Measurements from ENCODE around the gene GDPD5.

GDPD5 gene

GRCh38 chr11:75487365-75487764 lies 38.4 kb downstream of the GDPD5 start:
- no peak for DNase-seq

GRCh38 chr11:75485742-75486141 lies 40.0 kb downstream of the GDPD5 start:
- DNase-seq: no peak

- no peak for DNase-seq
Observed at GRCh38 chr11:75482931-75483469, 42.7 kb downstream of the GDPD5 start.

DNA sequence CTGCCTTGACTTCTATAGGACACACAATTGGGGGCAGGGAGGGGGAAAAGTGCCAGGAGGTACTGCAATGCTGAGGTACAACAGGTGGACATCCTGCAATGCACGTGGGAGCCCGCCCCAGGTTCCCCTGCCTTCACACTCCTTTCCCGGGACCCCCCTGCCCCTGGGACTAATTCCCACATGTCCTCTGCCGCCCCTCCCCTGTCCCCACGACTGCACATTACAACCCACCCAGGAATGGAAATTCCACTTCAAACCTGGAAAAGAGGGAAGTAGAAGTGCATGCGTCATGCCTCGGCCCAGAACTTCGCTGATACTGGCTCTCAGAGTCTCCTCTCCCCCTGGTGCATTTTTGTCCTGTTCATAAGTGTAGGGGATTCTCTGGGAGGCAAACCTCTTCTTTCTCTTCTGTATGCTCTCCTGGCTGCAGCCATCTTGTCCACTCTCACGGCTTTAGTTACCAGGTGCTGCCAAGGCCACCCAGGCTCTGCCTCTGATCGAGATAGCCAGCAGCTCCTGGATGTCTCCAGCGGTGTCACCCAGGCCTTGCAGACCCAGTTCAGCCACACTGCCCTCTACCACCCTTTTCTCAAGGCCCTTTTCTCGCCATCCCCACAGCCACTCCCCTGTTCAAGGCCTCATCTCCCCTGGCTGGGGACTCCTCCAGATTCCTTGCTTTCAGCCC lies 43.7 kb downstream of the GDPD5 start:
- DNase-seq: no peak

DNA sequence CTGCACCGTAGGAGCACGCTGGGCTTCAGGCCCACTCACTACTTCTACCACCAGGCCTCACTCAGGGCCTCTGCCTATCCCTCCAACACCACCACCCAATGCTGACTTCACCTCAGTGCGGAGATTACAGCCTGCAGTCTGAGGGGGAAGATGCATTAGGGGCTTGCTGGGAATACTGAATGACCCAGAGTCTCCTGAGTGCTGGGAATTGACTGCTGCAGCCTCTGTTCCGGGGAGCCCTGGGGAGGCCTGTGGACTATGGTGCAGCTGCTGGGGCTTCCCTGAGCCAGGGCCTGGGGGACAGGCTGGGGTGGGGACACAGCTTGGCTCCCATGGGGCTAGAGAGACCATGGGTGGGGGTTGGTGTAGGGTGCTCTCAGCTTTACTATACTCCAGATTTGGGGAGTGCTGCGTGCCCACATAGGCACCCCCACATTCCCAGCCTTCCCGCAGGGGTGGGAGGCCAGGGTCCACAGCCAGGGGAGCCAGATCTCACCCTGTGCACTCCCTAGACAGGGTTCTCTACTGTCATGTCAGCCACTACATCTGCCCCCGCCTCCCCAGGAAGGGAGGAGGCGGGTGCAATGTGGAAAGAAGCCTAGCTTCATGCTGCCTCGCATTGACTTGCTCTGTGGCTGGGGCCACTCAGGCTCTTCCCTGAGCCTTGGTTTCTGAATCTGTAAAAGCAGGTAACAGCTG lies 44.4 kb downstream of the GDPD5 start:
- no peak for DNase-seq

DNA sequence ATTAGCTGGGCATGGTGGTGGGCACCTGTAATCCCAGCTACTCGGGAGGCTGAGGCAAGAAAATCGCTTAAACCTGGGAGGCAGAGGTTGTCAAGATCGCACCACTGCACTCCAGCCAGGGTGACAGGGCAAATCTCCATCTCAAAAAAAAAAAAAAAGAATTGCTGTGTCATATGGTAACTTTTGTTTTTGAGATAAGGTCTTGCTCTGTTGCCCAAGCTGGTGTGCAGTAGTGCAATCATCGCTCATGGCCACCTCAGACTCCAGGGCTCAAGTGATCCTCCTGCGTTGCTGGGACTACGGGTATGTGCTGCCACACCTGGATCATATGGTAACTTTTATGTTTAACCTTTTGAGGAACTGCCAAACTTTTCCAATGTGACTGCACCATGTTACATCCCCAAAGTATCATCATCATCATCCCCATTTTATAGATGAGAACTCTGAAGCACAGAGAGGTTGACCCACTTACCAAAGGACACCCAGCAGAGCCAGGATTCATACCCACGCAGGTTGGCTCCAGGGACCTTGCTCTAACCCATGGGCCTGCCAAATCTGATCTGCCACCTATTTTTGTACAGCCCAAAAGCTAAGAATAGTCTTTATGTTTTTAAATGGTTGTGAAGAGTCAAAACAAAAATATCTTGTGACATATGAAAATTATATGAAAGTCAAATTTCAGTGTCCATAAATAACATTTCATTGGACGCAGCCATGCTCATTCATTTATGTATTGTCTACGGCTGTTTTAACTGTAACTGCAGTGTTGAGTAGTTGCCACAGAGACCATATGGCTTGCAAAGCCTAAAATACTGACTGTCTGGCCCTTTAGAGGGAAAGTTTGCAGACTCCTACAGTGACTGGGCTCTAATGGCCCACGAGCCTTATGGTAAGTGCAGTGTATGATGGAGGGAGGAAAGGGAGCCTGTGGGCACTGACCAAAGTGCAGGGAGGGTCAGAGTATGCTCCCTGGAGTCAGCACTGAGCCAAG lies 45.3 kb downstream of the GDPD5 start:
- DNase-seq: no peak

DNA sequence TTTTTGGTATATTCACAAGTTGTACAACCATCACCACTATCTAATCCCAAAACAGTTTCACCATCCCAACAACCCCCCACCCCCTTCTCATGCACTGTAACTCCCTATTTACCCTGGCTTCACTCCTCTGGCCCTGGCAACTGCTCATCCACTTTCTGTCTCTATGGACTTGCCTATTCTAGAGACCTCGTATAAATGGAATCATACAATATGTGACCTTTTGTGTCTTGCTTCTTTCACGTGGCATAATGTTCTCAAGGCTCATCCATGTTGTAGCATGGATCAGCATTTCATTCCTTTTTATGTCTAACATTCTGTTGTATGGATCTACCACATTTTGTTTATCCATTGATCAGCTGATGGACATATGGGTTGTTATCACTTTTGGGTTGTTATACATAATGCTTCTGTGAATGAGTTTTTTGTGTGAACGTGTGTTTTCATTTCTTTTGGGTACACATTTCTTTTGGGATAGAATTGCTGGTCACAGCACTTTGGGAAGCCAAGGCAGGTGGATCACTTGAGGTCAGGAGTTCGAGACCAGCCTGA lies 46.1 kb downstream of the GDPD5 start:
- no peak for DNase-seq

DNA sequence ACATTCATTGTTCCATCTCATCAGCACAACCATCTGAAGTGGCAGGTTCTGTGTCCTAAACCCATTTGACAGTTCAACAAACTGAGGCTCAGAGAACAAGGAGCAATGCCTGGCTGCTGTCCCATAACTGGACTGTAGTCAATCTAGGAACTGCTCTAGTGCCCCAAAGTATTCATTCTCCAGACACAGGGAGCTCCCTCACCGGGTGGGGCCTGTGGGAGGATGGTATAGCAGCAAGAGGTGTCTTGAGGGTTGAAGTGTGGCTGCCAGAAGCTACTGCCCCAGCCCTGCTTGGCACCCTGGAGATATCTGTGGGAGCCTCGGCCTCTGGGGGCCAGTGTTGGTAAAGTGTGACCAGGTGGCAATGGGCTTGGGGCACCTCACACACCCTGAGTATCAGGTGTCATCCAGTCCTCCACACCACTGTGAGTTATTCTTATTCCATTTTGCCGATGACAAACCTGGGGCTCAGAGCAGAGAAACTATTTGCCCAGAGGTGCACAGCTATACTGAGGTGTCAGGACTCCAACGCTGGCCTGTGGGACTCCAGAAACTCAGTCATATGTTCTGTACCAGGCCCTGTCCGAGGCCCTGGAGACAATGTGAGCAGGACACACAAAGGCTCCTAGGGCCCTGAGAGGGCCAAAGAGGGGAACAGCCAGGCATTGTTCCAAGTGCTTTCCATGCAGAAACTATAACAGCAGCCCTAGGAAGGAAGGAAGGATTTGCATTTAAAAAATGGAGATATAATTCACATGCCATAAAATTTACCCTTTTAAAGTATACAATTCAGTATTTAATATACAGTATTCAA lies 46.8 kb downstream of the GDPD5 start:
- no peak for DNase-seq

GRCh38 chr11:75477614-75477935 lies 48.2 kb downstream of the GDPD5 start:
- DNase-seq: no peak

DNA sequence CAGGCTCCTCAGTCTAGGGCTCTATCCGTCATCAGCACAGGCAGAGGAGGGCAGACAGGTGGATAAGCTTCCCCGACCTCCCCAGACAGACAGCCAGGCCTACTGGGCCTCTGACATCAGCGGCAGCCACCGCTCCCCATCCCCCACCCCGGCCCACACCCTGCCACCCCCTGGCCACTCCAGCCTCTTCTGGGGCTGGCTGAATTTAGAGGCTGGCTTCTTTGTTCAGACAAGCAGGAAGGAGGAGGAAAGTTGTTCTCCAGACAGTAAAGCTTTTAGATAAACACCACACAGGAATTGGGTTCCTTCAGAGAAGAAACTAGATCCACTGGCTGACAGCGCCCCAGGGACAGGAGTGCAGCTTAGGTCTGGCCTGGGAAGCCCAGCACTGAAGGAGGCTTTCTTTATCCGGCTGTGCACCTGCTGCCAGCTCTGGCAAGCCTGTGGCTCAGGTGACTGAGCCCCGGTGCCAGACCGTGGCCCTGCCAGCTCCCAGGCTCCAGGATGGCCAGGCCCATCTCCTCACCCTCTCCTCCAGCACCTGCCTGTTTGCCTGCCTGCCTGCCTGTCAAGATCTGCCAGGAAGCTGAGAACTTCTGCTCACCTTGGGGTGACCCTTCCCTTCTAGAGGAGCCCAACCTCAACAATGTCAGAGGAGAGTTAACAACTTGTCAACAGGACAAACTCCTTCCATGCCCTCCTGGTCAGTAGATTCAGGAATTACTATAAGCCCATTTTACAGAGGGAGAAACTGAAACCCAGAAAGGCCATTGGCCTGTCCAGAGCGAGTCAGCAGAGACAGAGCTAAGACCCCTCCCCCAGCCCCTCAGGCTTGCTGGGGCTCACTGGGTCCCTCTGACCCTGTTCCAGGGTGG lies 48.8 kb downstream of the GDPD5 start:
- no peak for DNase-seq

GRCh38 chr11:75475767-75476650 lies 49.7 kb downstream of the GDPD5 start:
- no peak for DNase-seq

- DNase-seq: peak; percentile 41
Observed at GRCh38 chr11:75474878-75475766, 50.6 kb downstream of the GDPD5 start.

- DNase-seq: no peak
Observed at GRCh38 chr11:75474240-75474639, 51.5 kb downstream of the GDPD5 start.

DNA sequence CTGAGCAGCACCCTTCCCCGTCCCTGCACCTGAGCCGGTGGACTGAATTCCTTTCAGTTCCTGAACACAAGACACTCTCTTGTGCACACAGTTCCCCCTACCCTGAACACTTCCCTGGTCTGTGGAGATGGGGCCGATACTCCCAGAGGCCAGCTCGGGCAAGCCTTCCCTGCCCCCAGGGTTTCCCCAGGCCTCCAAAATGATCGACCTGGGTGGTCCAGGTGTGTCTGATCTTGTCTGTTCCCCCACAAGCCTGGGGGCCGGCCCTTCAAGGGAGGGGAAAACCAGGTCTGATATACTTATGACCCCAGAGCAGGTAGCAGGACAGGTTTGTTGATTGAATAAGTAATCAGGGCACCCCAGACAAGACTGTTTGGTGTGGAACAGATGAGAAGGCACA lies 52.1 kb downstream of the GDPD5 start:
- no peak for DNase-seq

DNA sequence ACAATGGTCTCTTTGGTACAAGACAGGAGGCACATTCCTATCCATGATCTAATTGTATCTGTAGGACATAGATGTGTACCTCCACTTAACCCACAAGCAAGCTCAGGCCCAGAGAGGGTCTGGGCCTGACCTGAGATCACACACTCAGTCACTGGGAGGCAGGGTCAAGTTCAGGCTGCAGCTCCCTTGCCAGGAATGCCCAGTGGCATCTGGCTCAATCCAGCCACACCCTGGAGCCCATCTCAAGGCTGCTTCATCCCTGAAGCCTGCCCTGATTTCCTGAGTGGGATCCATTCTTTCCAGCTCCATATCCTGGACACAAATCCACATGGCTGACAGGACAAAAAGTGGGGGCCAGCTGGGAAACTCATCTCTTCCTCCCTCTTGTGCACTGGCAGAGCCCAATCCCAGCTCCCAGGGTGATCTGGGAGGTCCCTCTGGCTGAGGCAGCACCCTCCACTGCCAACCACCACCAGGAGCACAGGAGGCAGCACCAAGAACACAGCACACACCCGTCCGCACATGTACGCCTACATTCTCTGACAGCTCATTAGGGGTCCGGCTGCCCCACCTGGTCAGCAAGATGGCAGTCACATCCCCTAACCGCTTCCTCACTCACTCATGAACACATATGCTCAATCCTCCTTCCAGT lies 53.5 kb downstream of the GDPD5 start:
- DNase-seq: no peak

DNA sequence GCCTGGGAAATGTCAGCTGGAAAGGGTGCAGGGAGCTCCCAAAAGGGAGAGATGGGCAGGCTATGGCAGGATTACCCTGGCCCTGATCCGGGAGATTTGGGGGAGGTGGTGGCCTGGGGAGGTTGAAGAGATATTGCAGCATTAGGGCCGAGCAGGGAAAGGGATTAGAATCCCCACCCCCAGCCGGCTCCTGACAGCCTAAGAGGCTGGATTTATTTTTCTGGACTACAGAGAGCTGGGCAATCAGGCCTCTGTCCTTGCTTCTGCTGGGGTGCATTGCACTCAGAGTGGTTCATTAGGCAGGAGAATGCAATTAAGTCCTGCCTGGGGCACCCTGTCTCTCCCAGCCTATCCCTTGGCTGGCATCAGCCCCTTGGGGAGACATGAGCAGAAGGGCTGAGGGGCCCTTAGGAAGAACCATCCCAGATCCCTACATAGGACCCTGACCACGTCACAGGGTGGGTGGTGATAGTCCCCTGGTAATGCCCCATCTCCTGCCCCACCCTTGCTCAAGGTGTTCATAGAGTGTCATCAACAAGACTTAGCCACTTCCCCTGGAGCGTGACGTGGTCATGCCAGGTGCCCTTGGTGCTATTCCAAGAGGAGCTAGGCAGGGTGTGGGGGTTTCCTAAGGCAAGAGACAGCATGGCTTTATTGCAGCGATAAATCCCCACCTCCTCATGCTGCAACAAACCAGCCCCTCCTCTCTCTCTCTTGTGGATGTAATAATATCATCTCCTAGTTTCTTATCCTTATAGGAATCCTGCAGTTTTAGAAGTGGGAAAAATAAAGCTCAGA lies 54.4 kb downstream of the GDPD5 start:
- no peak for DNase-seq

DNA sequence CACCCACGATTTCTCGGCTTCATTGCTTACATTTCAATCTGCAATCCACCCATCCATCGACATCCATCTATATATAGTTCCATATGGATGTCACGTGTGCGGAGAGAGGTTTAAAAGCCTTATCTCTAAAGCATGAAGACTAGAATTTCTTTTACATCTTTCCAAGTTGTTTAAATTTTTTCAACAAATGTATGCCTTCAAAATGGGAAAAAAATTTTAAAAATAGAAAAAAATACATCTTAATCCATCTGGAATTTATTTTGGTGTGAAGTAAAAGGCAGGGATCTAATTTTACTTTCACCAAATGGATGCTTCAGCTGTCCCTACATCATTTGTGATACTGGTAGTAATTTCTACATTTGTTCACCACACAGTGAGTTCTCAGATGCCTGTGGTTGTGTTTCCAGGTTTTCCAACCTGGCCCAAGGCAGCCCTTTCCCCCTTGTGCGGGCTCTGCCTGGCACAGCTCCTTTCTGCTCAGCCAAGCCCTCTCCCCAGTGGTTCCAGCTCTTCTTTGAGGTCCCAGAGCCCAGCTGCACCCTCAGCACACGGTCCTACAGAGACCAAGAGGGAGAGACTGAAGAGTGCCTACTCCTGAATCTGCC lies 55.2 kb downstream of the GDPD5 start:
- DNase-seq: no peak
